T1000 (cell line): ENCODE results near the gene ADAMTS17.
"Not testable (repeated sequence)": the region's sequence is repeated elsewhere in the genome, so short reads cannot be mapped to it uniquely, and the experiment has no call there.

Source experiments
- DNase-seq: peaks from one replicate; lab custom pipeline; 2025; ENCODE audit warnings: mixed read lengths; lab: John Stamatoyannopoulos, UW

The ADAMTS17 gene

GRCh38 chr15:99997112-99997651 is 344.6 kb downstream of the ADAMTS17 start:
- DNase-seq = no peak

- no peak for DNase-seq
Measured at GRCh38 chr15:99996660-99997059, 345.1 kb downstream of the ADAMTS17 start.

GRCh38 chr15:99995543-99995942 is 346.2 kb downstream of the ADAMTS17 start:
- DNase-seq = no peak

- DNase-seq = no peak
Measured at GRCh38 chr15:99994849-99995248, 346.9 kb downstream of the ADAMTS17 start.

- no peak for DNase-seq
Measured at GRCh38 chr15:99993681-99994131, 348.1 kb downstream of the ADAMTS17 start.

GRCh38 chr15:99993262-99993661 is 348.5 kb downstream of the ADAMTS17 start:
- no peak for DNase-seq

GRCh38 chr15:99992611-99993231 is 349.1 kb downstream of the ADAMTS17 start:
- DNase-seq = no peak

- no peak for DNase-seq
Measured at GRCh38 chr15:99989095-99989494, 352.7 kb downstream of the ADAMTS17 start.

- no peak for DNase-seq
Measured at GRCh38 chr15:99987701-99988100, 354.1 kb downstream of the ADAMTS17 start.

GRCh38 chr15:99987119-99987506 is 354.7 kb downstream of the ADAMTS17 start:
- DNase-seq = no peak

- DNase-seq = no peak
Measured at GRCh38 chr15:99986297-99987118, 355.3 kb downstream of the ADAMTS17 start.

GRCh38 chr15:99985878-99986277 is 355.9 kb downstream of the ADAMTS17 start:
- no peak for DNase-seq

- DNase-seq = no peak
Measured at GRCh38 chr15:99984491-99985243, 357.1 kb downstream of the ADAMTS17 start.

GRCh38 chr15:99983886-99984286 is 357.9 kb downstream of the ADAMTS17 start:
- no peak for DNase-seq

- no peak for DNase-seq
Measured at GRCh38 chr15:99983171-99983885, 358.4 kb downstream of the ADAMTS17 start.

- DNase-seq = no peak
Measured at GRCh38 chr15:99982662-99983061, 359.1 kb downstream of the ADAMTS17 start.

GRCh38 chr15:99981839-99982658 is 359.7 kb downstream of the ADAMTS17 start:
- DNase-seq = no peak

GRCh38 chr15:99981191-99981647 is 360.6 kb downstream of the ADAMTS17 start:
- no peak for DNase-seq

- DNase-seq = no peak
Measured at GRCh38 chr15:99980752-99981151, 361.0 kb downstream of the ADAMTS17 start.

GRCh38 chr15:99979886-99980285 is 361.9 kb downstream of the ADAMTS17 start:
- DNase-seq = not testable (repeated sequence)

GRCh38 chr15:99979371-99979770 is 362.4 kb downstream of the ADAMTS17 start:
- no peak for DNase-seq
